HG03342 (cell line): ENCODE data around the gene ARHGAP21.
"Not testable (repeated sequence)": the region's sequence is repeated elsewhere in the genome, so short reads cannot be mapped to it uniquely, and the experiment has no call there.

Source experiments
- ATAC-seq: cut with Tn5 transposase; IDR thresholded peaks from one replicate; pipeline ENCODE4 v1.9.1; 2021; ENCODE audit warnings: mild to moderate bottlenecking, moderate library complexity; ENCODE audit not compliant: unreplicated experiment

The ARHGAP21 gene

DNA sequence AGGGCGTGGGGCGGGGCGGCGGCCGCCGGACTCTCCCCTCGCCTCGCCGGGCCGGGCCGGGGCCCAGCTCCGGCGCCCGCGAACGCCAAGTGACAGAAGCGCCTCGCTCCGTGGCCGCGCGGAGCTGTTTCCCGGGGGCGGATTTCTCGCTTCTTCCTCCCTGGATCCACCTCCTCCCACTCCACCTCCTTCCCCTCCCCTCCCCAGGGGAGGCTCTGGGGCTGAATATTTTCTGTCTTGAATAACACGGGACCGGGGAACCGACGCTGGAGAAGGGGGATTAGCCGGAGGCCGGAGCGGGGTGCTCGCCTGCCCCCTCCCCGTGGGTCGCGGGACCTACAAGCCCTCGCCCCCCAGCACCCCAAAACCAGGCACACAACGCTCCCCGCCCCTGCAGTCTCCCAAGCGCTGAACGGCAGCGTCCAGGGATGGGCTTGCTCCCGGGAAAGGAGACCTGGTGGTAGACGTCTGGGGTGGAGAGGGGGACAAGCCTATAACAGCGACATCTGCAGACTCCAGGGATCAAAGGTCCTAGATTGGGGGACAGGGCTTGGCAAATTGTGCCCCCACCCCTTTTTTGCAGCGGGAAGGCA is at the start of gene ARHGAP21:
TSS of gene ARHGAP21 (minus strand) at position 100 of the 593 bp plus-strand sequence. CDS start 1,988 bp downstream, outside the sequence.
- ATAC-seq: peak; percentile 3

DNA sequence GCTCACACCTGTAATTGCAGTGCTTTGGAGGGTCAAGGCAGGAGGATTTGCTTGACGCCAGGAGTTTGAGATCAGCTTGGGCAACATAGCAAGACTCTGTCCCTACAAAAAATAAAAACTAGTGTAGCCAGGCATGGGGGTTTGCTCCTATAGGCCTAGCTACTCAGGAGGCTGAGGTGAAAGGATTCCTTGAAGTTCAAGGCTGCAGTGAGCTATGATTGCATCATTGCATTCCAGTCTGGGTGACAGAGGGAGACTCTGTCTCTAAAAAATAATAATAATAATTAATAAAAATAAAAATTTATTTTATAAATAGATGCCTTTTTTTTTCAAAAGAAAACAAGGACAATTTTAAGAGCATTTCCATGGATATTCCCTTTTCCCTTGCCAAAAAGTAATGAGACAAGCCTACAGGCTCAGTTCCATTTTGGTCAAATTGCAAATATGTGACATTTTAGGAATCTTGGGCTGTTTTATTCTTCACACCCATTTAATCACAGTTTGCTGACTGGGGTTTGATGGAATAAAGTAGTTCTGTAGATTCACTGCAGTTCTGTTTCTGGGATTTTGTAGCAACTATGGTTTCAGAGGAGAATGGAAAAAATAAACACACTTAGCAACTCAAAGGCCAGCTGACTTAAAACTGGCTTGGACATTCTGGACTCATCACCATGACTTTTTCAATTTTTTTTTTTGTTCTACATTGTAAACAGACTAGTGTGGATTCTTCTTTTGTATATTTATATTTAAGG is 48.4 kb upstream of the ARHGAP21 start:
- ATAC-seq: no peak

DNA sequence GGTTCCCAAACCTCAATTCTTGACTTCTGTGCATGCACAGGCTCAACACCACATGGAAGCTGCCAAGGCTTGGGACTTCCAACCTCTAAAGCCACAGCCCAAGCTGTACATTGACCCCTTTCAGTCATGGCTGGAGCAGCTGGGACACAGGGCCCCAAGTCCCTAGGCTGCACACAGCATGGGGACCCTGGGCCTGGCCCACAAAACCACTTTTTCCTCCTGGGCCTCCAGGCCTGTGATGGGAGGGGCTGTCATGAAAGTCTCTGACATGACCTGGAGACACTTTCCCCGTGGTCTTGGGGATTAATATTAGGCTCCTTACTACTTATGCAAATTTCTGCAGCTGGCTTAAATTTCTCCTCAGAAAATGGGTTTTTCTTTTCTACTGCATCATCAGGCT is 41.3 kb upstream of the ARHGAP21 start:
- not testable (repeated sequence) for ATAC-seq

DNA sequence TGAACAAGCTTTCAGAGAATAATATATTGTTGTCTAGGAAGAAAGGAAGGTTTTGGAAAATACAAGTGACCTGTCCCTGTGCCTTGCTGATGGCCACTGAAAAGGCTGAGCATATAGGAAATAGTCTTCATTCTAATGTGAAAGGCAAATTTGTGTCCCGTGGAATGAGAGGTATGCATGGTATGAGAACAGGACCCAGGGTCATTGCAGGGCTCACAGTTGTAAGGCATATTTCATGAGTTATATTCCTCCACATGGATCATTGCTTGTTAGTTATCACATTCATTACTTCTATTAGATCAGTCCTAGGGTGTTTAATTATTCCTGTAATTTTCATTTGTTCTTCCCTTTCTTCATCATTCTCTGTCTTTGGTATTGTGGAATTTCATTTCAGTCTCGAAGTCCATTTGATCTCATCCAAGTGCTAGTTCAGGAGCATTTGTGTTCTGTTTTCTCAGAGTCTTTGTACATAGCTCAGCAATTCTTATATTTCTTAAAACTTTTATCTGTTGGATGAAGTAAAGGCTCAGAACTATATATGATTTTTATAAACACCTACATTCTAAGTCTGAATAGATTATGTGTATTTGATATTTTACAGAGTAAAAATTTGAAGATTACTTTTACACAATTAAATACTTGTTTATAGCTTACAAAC is 39.4 kb upstream of the ARHGAP21 start:
- ATAC-seq: no peak

DNA sequence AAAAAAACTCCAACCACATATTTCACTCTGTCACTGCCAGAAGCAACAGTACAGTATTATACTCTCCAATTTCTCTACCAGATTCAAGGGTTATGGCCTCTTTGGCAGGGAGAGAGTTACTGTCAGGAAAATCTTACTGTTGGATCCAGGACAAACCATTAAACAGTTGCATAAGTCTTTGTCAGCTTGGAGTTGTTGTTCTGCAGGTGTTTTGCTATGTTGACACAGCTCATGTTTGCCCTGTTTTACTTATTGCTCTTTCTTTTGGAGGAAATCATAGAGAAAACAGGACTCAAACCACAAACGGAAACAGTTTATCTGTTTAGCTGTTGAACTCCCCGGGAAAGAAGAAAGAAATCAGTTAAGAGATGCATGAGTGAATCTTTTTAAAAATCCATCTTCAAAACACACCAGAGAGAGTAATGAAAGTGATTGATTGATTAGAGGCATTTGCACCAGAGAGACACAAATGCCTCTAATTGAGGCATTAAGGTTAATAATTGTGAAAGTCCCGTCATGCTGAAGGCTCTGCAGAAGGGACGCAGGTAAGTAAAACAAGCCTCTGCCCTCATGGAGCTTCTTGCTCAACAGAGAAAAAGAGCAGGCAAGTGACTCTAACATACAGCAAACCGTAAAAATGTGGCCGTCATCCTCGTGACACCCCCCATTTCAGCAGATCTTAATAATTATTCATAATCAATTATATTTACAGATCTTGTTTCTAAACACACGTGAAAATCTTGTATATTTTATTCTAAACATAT is 38.7 kb upstream of the ARHGAP21 start:
- ATAC-seq: no peak

DNA sequence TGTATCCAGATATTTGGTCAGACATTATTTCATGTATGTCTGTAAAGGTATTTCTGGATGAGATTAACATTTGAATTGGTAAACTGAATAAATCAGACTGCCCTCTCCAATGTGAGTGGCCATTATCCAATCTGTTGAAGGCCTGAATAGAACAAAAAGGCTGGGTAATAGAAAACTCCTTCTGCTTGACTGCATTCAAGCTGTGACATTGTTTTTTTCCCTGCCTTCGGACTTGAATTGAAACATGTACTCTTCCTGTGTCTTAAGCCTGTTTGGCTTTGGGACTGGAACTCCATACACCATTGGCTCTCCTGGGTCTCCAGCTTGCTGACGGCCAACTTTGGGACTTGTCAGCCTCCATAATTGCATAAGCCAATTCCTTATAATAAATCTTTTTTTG is 36.0 kb upstream of the ARHGAP21 start:
- ATAC-seq: no peak

DNA sequence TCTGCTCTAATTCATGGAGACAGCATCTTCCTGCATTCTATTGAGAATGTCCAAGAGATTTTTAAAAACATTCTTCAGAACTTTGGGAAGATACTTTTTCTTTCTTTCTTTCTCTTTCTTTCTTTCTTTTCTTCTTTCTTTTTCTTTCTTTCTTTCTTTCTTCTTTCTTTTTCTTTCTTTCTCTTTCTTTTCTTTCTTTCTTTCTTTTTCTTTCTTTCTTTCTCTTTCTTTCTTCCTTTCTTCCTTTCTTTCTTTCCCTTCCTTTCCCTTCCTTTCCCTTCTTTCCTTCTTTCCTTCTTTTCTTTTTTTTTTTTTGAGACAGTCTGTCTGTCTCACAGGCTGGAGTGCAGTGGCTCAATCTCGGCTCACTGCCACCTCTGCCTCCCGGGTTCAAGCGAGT is 34.6 kb upstream of the ARHGAP21 start:
- not testable (repeated sequence) for ATAC-seq

DNA sequence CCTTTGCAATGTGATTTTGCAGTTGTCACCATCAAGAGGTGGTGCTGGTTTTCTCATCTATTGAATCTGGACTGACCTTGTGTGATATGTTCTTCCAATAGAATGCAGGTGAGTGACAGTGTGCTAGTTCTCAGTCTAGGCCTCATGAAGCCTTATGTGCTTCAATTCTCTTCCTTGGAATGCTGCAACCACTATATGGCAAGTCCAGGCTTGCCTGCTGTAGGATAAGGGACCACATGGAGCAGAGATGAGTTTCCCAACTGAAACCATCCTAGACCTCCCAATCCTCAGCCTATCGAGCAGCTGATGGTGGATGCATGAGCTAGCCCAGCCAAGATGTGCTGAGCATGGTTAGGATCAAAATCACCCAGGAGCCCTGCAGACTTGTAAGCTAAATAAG is 32.6 kb upstream of the ARHGAP21 start:
- no peak for ATAC-seq

DNA sequence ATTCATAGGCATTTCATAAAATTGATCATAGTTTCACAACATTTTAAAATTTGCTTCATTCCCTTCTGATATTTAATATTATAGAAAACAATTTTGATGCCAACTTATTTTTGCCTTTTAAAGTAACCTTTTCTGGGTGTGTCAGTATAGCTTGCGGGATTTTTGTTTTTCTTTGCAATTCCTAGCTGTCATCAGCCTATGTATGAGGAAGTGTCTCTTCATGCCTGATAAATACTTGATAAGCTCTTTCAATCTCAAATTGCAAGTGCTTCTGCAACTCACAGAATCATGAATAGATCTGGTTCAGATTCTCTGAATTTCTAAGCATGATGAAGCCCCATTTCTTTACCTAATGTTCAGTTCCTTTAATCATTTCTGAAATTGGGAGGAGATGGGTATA is 28.0 kb upstream of the ARHGAP21 start:
- no peak for ATAC-seq

DNA sequence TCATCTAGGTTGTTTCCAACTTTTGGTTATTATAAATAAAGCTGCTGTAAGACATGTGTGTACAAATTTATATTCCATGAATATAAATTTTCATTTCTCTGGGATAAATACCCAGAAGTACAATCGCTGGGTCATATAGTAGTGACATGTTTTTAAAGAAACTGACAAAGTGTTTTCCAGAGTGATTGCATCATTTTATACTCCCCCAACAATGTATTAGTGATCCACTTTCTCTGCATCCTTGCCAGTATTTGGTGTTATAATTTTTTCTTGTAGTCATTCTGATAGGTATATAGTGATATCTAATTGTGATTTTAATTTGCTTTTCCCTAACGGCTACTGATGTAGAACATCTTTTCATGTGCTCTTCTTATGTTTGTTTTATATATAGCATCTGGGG is 27.0 kb upstream of the ARHGAP21 start:
- no peak for ATAC-seq

DNA sequence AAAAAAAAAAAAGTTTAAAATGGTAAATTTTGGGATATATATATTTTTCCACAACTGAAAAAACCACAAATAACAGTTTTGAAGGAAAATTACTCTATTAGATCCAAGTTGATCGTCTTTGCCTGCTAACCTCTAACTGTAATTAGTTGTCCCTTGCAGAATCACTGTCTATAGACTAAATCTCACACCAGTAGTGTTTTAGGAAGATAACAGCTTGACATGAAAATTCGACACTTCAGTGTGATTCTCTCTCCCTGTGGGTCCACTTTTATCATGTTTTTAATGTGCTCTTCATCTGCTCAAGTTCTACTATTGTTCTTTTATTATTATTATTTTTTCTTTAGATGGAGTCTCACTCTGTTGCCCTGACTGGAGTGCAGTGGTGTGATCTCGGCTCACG is 24.5 kb upstream of the ARHGAP21 start:
- ATAC-seq: no peak

DNA sequence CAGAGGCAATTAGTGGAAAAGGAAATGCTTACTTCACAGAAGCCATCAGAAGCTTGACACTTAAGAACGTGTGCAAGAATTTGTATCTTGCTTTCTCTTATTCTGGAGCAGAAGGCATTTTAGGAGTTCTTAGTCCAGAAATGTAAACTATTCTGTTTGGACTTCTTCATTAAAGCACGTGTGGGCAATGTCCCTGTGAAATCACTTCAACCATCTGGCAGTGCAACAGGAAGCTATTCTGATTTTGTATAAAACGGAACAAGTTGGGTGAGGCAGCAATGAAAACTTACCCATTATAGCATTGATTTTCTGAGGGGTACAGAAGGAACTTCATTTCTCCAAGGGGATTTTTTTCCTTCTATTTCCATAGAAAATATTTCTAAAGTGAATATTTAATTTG is 21.3 kb upstream of the ARHGAP21 start:
- ATAC-seq: no peak

DNA sequence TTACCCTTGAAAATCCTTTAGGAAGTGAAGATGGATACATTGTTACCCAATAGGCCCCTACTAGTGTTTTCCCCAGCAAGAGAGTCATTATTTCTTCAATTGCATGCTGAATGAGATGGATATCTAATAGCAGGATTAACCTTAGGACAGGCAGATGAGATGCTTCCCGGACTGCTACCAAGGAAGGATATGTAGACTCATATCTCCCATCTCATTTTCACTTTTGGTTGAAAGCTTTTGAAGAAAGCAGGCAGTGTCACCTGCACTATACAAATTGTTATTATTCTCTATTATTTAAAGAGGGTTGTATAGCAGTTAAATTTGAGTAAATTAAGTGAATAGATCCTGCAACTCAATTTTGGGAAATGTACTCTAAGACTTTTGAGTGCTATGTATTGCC is 17.0 kb upstream of the ARHGAP21 start:
- no peak for ATAC-seq

DNA sequence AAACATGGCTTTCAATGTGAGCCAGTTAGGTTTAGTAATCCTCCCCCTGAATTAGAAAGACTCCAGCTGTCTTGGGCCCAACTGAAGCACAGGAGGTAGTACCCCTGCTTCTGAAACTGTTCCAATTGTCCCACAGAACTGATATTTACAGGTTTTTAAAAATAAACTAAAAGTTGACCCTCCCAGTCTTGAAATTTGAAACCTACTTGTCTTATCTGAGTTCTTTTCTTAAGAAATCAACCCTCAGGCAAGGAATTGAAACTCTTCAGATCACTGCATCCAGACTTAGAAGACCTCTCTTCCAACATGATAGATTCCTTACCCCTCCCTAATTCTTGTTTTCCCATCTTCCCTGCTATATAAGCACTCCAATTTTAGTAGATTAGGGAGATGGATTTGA is 13.3 kb upstream of the ARHGAP21 start:
- ATAC-seq: no peak

DNA sequence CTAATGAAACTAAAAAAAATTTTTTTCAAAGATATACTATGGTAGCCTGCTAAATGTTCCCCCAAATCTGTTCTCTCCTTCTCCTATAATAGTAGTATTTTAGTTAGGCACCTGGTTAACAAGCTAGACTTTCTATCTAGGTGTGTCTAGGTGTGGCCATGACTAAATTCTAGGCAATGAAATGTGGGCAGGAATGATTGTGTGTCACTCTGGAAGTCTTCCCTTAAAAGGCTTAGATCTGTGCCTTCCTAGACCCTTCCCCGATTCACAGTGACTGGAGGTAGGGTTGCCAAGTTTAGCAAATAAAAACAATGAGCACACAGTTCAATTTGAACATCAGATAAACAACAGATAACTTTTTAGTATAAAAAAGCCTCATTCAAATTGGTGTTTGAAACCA is 8.3 kb upstream of the ARHGAP21 start:
- ATAC-seq: no peak

DNA sequence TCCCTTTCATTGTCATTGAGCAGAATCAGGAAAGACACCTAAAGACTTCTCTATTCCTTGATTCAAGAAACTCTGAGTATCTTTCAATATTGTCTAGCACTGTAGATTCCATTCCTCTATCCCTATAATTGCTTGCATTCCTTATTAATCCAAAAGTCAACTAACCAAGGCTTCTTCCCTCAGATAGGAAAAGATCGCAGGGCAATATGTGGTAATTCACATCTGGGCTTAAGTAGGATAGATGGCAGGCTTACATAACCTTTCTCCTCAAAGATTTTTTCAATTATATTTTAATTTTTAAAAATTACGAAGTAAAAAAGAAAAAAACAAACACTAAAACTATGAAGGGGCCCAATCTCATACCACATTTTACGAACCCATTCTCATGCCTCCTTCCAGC is 7.1 kb upstream of the ARHGAP21 start:
- ATAC-seq: no peak

DNA sequence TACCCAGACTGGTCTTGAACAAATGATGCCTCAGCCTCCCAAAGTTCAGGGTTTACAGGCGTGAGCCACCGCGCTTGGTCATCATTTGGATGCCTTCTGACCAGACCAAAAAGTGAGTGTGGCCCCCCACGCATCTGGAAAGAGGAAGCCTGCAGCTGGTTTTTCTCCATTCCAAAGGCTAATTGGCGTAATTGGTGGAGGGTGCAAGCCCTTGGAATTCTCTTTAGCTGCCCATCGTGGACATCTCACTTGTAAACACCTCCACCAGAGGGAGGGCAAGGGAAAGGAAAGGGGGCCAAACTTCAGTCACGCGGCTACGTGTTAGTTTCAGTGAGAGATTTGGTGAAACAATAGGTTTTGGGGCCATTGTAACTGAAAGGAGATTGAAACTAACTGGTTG is 4.1 kb upstream of the ARHGAP21 start:
- no peak for ATAC-seq

DNA sequence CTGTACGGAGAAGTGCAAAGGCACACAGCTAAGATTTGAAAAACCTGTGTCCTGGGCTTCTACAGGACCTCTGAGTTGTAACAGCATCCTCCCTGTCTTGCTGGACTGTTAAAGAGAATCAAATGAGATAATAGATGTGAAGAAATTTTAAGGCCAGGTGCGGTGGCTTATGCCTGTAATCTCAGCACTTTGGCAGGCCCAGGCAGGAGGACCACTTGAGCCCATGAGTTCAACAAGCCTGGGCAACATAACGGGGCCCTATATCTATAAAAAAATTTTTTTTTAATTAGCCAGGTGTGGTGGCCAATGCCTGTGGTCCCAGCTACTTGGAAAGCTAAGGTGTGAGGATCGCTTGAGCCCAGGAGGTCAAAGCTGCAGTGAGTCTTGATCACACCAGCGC is 2.9 kb upstream of the ARHGAP21 start:
- ATAC-seq: no peak

DNA sequence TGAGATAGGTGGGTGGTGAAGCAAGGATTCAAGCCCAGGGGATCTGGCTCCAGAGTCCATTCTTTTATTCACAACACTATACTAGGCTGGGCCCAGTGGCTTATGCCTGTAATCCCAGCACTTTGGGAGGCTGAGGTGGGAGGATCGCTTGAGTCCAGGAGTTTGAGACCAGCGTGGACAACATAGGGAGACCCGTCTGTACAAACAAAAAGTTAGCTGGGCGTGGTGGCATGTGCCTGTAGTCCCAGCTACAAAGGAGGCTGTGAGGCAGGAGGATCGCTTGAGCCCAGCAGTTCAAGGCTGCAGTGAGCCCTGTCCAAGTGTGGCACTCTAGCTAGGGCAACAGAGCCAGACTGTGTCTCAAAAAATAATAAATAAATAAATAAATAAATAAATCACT is 2.3 kb upstream of the ARHGAP21 start:
- not testable (repeated sequence) for ATAC-seq

DNA sequence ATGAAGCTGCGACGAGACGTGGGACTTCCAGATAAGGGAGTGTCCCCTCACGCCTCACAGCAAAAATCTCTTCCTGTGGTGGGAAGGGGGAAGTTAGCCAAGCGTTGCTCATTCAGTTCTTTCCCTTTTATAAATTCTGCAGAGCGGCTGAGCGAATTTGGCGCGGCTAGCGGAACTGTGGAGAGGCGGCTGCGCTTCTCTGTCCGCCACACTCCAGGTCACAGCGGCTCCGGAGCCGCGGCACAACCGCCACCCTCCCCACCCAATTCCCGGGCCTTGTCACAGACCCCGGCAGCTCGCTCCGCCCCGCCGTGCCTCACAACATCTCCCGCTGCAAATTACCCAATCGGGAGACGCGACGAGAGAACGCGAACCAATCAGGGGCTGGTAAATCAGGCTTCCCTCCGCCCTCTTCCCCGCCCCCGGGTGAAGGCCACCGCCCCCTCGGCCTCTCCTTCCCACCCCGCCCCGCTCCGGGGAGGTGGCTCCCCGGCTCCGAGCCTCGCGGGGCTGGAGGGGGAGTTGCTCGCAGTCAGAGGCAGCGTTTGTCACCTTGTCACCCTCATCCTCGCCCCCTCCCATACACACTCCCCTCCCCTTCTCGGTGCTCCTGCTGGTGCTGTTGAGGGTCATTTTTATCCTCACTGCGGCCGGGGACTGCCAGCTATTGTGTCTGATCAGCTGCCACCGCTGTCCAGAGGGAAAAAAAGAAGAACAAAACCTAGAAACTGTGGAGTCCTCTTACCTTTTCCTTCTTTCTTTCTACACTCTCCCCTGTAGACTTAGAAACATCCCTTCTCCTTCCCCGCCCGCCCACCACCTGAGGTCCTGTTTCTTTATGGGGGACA is 918 bp upstream of the ARHGAP21 start:
- ATAC-seq: peak; percentile 87

DNA sequence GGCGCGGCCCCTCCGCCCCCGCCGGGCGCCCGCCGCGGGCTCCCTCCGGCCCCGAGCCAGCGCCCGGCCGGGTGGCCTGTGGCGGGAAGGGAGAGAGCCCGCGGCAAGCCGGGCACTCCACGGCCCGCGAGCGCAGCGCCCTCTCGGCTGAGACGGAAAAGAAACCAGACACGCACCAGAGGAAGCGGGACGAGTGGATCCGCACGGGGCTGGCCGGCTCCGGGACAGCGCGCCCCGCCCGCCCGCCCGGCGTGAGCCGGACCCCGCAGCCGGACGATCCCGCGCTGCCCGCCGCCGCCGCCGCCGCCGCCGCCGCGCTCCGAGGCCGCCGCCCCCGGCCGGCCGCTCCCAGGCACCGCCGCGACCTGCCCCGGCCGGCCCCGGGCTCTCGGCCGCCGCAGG is 300 bp downstream of the ARHGAP21 start:
- peak; percentile 30 for ATAC-seq
